MG63 (cell line): Measurements from ENCODE around the gene HEMK1. TPM values are rescaled to one million over a fixed set of nuclear protein-coding genes. Genes with fewer than 3 reads are reported as not detected.
A peak's percentile ranks its signal among the peaks of the same experiment; 100 is the strongest.

Source experiments
- DNase-seq: peaks from one replicate; pipeline ENCODE4 v3.0.0-alpha.2; 2020
- H3K27me3 ChIP-seq: fragments of 250-450 bp; sonication (Bioruptor Pico); 2 replicates; pipeline ENCODE4 v1.5.1; 2020; ENCODE audit warnings: mild to moderate bottlenecking, moderate library complexity
- H3K36me3 ChIP-seq: fragments of 250-450 bp; sonication (Bioruptor Pico); 2 replicates; pipeline ENCODE4 v1.5.1; 2020; ENCODE audit warnings: mild to moderate bottlenecking, moderate library complexity
- H3K4me3 ChIP-seq: fragments of 250-450 bp; sonication (Bioruptor Pico); 2 replicates; pipeline ENCODE4 v1.5.1; 2020; ENCODE audit warnings: mild to moderate bottlenecking, moderate library complexity
- H3K9me3 ChIP-seq: fragments of 250-450 bp; sonication (Bioruptor Pico); 2 replicates; pipeline ENCODE4 v1.5.1; 2020; ENCODE audit warnings: mild to moderate bottlenecking, moderate library complexity
- total RNA-seq: library from RNA; depleted of rRNA; stranded (reverse); fragments of >200 nt; shearing (Covaris generic); gene quantifications from 2 replicates; pipeline ENCODE4 v1.2.3, GENCODE V29; 2014; ENCODE audit warnings: low replicate concordance

Gene HEMK1
- total RNA-seq, 1 experiment from 2014 or later = 23.3 TPM

DNA sequence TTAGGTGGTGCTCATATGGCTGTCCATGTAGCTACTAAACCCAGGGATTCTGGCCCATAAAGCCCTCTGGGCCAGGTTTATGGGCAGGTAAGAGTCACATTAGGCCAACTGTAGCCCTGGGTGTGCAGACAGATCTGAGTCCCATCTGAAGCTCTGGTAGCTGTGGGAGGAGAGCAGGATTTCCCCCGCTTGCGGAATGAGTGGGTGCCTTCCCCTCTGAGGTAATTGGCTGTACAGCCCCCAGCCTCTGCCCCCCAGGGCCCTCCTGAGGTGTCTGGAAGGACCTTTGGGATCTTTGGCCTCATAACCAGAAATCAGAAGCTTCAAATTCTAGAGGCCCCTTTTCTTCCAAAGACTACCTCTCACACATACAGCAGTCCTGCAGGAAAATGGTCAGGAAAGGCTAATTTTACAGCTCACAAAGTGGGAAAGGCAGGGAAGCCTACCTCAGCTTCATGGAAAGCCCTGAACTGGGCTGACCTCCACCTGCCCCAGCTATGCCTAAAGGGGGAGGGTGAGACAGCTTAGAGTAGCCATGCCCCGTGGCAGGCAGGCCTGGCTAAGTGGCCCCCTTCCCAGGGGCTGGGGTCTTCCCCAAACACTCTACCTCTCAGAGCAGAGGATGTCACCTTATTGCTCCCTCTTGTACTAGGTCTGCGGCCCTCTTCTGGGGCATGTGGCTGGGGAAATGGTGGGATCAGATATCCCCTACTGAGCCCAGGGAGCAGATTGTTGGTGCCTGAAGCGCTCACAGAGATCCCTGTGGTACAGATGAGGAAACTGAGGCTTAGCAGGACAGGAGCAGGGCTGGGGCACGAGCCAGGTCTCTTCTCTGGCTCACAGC is 16.8 kb downstream of the HEMK1 start:
- Histone ChIP-seq H3K9me3 (no peaks in the 10 kb centered on the region), H3K27me3 (no peaks in the 10 kb centered on the region)
- no peak for DNase-seq

DNA sequence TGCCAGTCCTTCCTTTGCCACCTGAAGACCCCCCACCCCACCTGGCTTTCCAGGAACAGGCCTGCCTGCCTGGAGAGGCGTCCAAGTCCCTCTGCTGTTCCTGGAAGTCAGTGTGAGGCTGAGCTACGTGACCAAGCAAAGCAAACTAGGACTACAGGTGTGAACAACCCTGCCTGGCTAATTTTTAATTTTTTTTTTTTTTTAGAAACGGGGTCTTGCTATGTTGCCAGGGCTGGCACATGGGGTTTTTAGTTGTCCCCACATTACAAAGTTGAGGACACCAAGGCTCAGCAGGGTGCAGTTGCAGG is 17.4 kb downstream of the HEMK1 start:
- Histone ChIP-seq H3K36me3 (no peaks in the 10 kb centered on the region), H3K4me3 (no peak overlapping the region), H3K27me3 (no peaks in the 10 kb centered on the region), H3K9me3 (no peaks in the 10 kb centered on the region)
- no peak for DNase-seq

More for the DNA sequence above, 16.8 kb downstream of the HEMK1 start:
- Histone ChIP-seq H3K4me3 (no peak overlapping the region), H3K36me3 (no peaks in the 10 kb centered on the region)

DNA sequence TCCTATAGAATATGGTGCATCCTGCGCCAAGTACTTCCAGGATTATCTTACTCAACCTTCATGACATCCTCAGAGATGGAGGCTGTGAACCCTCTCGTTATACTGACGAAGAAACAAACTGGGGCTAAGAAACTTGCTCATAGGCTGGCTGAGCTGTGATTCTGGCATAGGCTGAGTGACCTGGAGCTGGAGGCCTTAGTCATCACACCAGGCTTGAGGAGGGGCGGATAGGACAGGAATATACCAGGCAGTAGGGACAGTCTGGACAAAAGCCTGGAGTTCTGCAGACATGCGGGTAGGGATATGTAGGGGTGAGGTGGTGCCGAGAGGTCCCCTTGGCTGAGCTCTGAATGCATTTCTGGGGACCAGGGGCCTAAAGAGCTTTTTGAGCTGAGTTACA is 18.1 kb downstream of the HEMK1 start:
- Histone ChIP-seq H3K27me3 (no peaks in the 10 kb centered on the region), H3K9me3 (no peaks in the 10 kb centered on the region), H3K36me3 (no peaks in the 10 kb centered on the region), H3K4me3 (no peak overlapping the region)
- no peak for DNase-seq

DNA sequence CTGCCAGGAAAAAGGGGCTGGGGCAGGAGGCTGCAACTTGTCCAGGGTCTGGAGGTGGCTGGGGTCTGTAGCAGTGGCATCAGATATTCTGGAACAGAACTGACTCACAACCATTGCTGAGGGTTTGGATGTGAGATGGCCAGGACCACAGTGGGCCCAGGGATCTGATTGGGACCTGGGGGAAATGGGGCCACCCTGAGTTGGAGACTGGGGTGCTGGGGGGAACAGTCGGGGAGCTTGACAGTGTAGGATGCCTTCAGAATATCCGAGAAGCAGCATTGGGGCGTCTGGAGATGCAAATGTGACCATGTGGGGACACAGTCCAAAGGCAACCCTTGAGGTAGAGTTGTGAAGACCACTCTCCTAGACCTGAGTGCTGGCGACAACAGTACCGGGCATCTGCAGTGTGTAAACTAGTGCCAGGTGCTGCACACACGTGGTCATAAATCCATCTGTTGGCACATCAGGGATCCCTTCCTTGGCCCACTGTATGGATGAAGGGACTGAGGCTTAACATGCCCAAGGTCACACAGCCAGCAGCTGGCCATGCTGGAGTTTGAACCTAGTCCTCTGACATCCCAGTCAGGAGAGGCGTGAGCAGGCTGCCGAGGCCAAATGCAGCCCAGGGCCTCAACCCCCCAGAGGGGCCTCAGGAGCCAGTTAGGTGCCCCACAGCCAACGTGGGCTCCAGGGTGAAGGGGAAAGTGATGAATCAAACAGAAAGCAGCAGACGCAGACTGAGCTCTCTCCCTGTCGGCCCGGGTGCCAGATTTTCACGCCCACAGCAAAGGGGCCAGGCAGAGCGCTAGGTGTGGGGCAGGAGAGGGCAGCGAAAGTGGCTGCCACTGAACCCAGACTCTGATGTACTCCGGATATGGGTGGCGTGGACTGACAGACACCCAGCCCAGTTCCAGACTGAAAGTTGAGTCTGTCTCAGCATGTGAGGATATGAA is 18.8 kb downstream of the HEMK1 start:
- Histone ChIP-seq H3K36me3 (no peaks in the 10 kb centered on the region), H3K9me3 (no peaks in the 10 kb centered on the region), H3K4me3 (no peak overlapping the region), H3K27me3 (no peaks in the 10 kb centered on the region)
- no peak for DNase-seq

DNA sequence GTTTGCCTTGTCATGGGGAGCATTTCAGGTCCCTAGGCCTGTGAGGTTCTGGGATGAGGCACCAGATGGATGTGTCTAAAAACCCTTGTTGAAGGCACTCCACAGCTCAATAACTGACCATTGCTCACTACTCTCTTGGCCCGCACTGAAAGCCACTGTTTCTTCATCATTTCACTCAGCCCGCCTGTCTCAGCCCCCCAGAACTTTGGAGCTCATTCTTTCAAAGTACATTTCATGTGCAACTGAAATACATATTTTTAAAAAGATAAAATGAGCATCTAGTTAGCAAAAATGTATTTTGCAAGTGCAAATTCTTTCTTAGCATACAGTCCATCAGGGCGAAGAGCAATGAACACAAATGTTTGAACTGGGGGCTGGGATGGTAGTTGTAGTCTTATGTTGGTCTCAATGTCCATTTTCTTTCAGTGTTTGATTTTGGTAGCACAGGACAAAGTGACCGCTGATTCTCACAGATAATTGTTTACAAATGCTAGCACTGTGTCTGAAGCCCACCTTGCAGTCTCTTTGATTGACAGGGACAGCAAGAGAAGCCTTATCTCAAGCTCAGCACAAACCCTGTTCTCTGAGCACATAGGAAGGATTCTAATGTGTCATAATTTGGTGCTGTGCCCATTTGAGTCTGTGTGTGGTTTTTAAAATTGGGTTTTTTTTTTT is 19.6 kb downstream of the HEMK1 start:
- no peak for DNase-seq
- no peaks in the 10 kb centered on the region for H3K9me3 ChIP-seq

DNA sequence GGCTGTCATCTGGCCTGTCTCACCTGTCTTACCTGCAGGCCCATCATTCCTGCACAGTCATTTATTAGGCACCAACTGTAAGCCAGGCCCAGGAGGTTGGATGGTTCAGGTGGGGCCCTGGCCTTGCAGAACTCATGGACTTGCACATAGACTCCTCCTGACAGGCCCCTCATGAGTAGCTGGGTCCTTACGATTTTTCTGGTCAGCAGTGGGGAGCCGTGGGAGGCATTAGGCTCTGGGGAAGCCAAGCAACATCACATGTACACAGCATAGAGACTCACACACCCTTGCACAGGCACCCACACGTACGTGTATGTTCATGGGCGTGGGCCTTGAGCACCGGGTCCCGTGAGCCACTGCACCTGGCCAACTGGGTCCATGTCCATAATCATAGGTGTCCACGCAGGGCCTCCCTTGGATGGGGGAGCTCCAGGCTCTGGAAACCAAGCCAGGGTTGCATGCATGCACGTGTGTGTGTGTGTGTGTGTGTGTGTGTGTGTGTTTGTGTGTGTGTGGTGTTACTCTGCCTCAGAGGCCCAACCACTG is 21.9 kb downstream of the HEMK1 start:
- no peak for DNase-seq
- Histone ChIP-seq H3K36me3 (no peaks in the 10 kb centered on the region), H3K4me3 (no peak overlapping the region), H3K27me3 (no peaks in the 10 kb centered on the region), H3K9me3 (no peaks in the 10 kb centered on the region)

More for the DNA sequence above, 19.6 kb downstream of the HEMK1 start:
- Histone ChIP-seq H3K36me3 (no peaks in the 10 kb centered on the region), H3K4me3 (no peak overlapping the region), H3K27me3 (no peaks in the 10 kb centered on the region)

DNA sequence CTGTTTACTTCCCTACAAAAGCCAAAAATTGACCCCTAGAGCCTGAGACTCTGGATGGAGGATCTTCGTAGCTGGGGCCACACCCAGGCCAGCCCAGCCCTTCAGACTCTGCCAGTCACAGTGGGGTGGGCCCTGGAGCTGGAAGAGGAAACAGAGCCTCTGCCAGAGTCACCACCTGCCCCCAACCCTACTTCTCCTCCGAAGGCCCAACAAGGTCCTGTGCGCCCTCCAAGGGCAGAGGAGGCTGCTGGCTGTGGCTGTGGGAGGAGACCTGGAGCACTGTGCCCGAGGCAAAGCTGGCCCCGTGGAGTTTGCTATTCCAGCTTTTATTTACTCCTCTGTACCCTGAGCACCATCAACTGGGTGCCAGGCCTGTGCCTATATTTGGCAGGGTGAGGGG is 23.2 kb downstream of the HEMK1 start:
- Histone ChIP-seq H3K4me3 (no peak overlapping the region), H3K36me3 (no peaks in the 10 kb centered on the region), H3K9me3 (no peaks in the 10 kb centered on the region), H3K27me3 (no peaks in the 10 kb centered on the region)
- no peak for DNase-seq

DNA sequence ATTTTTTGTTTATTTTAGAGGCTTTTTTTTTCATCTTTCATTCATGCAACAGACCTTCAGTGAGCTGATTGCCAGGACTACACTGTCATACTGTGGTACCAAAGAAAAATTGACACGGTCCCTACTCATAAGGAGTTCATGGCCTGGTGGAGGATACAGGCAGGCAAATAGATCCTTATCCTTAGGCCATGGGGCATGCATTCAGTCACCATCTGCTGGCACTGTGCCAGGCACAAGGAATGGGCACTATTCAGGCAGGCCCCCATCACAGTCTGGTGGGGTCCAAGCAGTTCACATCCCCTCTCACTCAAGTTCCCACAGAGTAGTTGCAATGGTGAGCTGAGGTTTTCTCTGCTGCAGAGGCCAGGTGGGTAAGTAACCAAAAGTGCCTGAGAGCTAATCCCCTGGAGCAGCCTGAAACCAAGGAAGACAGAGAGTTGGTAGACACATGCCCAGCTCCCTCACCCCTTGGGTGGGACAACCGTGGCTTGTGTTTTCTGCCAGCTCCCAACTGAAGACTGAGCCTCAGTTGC is 25.0 kb downstream of the HEMK1 start:
- Histone ChIP-seq H3K9me3 (no peaks in the 10 kb centered on the region), H3K4me3 (no peak overlapping the region), H3K27me3 (no peaks in the 10 kb centered on the region), H3K36me3 (no peaks in the 10 kb centered on the region)
- no peak for DNase-seq

DNA sequence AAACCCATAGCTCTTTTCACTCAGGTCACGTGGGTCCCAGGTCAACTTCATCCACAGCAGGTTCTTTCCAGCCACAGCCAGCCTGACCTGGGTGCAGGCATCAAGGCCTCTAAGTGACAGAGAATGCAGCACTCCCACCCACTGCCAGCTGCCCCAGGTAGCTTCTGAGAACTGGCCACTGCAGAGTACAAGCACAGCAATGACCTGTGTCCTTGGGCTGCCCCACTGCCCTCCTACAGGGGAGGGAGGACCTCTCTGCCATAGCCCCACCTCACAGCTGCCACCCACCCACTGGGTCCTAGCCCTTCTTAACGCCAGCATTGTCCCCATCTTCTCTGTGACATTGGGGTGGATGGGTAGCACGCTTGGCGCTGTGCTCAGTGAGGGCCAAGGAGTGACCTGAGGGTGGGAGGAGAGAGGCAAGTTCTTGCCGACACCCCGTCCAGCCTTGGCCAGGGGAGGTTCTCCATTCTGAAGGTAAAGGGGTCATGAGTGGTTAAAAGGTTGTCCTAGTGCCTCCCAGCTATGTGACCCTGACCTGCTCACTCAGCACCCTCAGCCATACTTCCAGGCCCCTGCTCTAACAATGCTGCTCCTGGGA is 29.9 kb downstream of the HEMK1 start:
- Histone ChIP-seq H3K27me3 (no peaks in the 10 kb centered on the region), H3K36me3 (no peaks in the 10 kb centered on the region), H3K9me3 (no peaks in the 10 kb centered on the region), H3K4me3 (no peak overlapping the region)
- no peak for DNase-seq

DNA sequence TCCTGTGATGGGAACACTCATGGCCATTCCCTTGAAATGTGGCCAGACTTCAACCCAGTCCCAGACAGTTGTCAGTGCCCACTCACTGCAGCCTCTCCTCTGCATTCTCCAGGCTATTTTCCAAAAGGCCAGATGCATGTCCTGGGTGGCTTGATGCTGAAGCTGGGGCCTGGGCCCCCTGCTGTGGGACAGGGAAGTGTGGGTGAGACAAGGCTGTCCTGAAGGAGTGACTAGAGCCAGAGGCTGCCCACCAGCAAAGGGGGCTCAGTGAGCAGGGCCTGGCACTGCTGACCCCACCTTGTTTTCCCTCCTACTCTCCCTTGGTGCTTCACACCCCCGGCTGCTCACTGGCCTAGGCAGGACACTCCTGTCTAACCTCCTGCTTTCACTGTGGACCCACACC is 30.4 kb downstream of the HEMK1 start:
- H3K4me3 ChIP-seq = no peak overlapping the region
- H3K9me3 ChIP-seq = no peaks in the 10 kb centered on the region
- H3K36me3 ChIP-seq = no peaks in the 10 kb centered on the region
- peak; percentile 25 for DNase-seq
- no peaks in the 10 kb centered on the region for H3K27me3 ChIP-seq

DNA sequence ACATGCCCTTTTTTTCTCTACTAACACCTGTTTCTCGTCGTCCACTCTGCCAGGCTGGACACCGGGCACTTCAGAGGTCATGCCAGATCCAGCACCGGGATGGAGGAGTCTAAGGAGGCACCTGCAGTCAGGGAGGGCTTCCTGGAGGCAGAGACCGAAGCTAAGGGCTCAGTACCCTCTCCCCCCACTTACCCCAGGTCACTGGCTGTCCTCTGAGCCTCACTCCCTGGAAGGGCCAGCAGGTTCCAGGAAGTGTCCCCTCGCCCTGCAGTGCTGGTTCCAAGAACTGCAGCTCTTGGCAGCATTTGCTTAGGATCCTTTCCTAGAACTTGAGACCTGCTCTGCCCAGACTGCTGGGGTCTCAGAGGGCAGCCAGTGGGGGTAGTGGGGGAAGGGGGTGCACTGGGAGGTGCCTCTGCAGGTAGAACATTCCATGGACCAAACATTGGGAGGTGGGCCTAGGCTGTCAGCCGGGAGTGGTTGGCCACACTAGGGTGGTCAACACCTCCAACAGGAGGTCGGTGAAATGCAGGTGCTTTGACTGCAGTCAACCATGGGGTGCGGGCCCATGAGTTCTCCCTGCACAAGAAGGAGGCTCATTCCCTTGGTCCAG is 30.9 kb downstream of the HEMK1 start:
- DNase-seq = no peak
- no peaks in the 10 kb centered on the region for H3K9me3 ChIP-seq

DNA sequence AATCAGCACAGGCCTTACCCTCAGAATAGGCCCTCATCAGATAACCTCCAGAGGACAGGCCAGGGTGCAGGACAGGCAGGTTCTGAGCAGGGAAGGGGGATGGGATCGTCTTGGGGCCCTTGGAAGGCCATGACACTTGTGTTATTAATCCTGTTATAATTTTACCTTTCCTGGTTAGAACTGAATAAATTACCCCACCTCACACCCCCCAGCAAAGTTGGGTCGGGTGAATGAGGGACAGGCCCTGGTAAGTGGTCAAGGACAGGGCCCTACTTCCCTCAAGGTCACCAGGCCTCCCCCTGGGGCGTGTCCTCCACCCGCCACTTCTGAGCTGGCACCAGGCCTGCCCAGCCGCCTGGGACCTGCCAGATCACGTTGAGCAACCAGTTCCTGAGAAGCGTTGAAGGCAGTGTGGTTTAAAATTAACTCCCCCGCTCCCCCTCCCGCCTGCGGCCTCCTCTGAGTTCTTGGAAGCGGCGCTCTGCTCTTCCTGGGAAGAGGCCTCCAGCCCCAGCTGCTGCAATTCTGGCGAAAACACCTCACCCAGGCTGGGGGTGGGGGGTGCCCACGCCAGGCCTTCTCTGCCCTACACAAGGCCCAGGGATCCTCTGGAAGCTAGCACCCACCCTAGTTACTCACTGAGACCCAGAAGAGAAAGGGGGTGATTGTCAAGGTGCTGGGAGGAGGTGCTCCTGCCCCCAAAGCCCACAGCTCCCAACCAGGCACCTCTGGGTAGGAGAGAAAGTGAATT is 31.7 kb downstream of the HEMK1 start:
- no peak overlapping the region for H3K4me3 ChIP-seq
- H3K9me3 ChIP-seq = no peaks in the 10 kb centered on the region
- DNase-seq = peak; percentile 91
- no peaks in the 10 kb centered on the region for H3K27me3 ChIP-seq
- no peaks in the 10 kb centered on the region for H3K36me3 ChIP-seq

More for the DNA sequence above, 30.9 kb downstream of the HEMK1 start:
- Histone ChIP-seq H3K4me3 (no peak overlapping the region), H3K36me3 (no peaks in the 10 kb centered on the region), H3K27me3 (no peaks in the 10 kb centered on the region)

DNA sequence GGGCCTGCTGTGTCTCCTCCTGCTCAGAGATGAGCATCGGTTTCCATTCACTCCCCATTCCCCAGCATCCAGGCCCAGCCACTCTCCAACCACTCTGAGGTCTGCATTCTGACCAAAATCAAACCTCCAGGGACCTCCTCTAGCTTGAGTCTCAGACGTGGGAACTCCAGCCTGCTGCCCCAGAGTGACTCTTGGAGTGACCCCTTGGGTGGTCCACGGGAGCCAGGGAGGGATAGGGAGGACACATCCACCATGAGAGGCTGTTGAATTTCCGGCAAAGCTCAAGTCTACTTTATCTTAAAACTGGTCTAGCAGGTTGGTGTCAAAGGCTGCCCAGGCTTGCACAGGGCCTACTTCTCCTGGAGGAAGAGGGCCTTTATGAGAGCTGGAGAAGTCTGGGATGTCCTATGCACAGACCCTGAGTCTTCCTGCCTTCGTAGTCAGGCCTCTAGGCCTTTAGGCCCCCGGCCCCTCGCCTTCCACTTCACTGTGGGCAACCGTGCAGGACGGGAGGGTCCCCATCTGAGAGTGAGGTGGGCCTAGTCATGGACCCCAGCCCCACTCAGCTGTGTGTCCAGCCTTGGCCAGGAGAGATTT is 33.4 kb downstream of the HEMK1 start:
- Histone ChIP-seq H3K4me3 (no peak overlapping the region), H3K9me3 (no peaks in the 10 kb centered on the region), H3K27me3 (no peaks in the 10 kb centered on the region), H3K36me3 (no peaks in the 10 kb centered on the region)
- no peak for DNase-seq

DNA sequence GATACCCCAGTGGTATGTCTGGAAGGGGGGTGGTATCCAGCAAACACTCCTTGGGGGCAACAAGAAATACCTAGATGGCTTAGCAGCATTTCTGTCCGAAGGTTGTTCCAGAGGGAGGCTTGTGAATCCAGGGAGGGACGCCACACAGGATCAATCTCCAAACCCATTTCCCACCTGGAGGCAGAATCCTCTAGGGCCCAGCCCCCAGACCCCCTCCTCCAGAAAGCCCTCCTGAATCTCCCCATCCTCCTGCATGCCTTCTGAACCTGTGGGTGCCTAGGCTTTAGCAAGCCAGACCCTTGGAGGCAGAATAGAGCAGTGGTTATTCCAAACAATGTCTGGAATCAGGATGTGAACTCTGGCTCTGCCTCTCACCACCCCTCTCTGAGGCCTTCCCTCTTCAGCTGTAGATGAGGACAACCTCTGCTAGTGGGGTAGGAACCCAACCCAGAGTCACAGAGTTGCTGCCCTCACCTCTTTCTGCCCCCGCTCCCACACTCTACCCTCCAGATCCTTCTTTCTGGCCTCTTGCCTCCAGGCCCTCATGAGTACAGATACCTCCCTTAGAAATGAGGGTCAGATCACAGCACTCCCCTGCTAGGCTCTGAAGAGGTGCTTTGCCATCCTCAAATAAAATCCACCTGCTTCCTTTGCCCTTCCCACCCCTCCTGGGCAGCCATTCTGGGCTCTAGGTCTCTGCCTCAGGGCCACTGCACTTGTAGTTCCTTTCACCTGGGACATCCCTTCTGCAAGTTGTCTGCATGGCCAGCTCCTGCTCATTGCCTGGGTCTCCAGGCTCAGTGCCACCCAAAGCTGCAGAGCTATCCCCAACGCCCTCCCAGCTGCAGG is 34.2 kb downstream of the HEMK1 start:
- Histone ChIP-seq H3K36me3 (no peaks in the 10 kb centered on the region), H3K9me3 (no peaks in the 10 kb centered on the region), H3K4me3 (no peak overlapping the region), H3K27me3 (no peaks in the 10 kb centered on the region)
- no peak for DNase-seq
